GM12878 (cell line): ENCODE results near the gene FGF14. TPM values are rescaled to one million over a fixed set of nuclear protein-coding genes. Genes with fewer than 3 reads are reported as not detected.

Experiments
- ATAC-seq: fragments of 200-7000 bp; cut with Tn5 transposase; 3 replicates; pipeline ENCODE4 v1.9.1; 2020; ENCODE audit warnings: mild to moderate bottlenecking, moderate library complexity
- BruUV-seq: library from RNA; stranded (reverse); fragments of 400-500 nt; replicated peaks from 2 replicates; lab custom pipeline; 2021; lab: Mats Ljungman, UMichigan
- CTCF ChIA-PET: fragments of 300-600 bp; sonication (Branson Sonifier 250); formaldehyde crosslinking; extraction: SDS; loops from one replicate; lab custom pipeline; 2021; ENCODE audit warnings: inconsistent platforms; lab: Yijun Ruan, JAX
- POLR2A ChIA-PET: fragments of 350-600 bp; formaldehyde crosslinking; extraction: SDS; loops from one replicate; lab custom pipeline; 2021; ENCODE audit warnings: inconsistent platforms; lab: Charles Lee
- RAD21 ChIA-PET: fragments of 300-600 bp; sonication (Branson Sonifier 250); formaldehyde crosslinking; loops from one replicate; lab custom pipeline; 2023; ENCODE audit warnings: antibody characterized with exemption; ENCODE audit not compliant: unreplicated experiment; lab: Charles Lee
- SMC1A ChIA-PET: fragments of 300-600 bp; sonication (Branson Sonifier 250); formaldehyde crosslinking; loops from one replicate; lab custom pipeline; 2023; ENCODE audit not compliant: unreplicated experiment, uncharacterized antibody; lab: Charles Lee
- DNase-seq: peaks from one replicate; pipeline ENCODE4 v3.0.0-alpha.2; 2011; ENCODE audit warnings: low read depth, low spot score
- FAIRE-seq: peaks from 3 replicates; lab custom pipeline; 2011; peaks lifted over from hg19 to GRCh38; lab: Jason Lieb, UNC
- H2AFZ ChIP-seq: 2 replicates; pipeline ENCODE4 v1.6.0; 2011; ENCODE audit warnings: low read depth, low read length, control low read depth; ENCODE audit not compliant: control insufficient read depth
- H3K27ac ChIP-seq: 2 replicates; pipeline ENCODE4 v1.5.1; 2011; ENCODE audit warnings: control low read depth; ENCODE audit not compliant: control insufficient read depth, insufficient read depth
- H3K27me3 ChIP-seq, 2 experiments: replicated peaks in 1 of 2; 2 replicates each; pipeline versions ENCODE4 v1.6.0 to v1.6.1; 2011; ENCODE audit warnings: low read length in 1 of 2; ENCODE audit not compliant: control insufficient read depth in 2 of 2, insufficient read depth in 2 of 2
- H3K36me3 ChIP-seq, 2 experiments: 2 replicates each; pipeline ENCODE4 v1.5.1; 2011; ENCODE audit warnings: low read length in 1 of 2; ENCODE audit not compliant: control insufficient read depth in 2 of 2, insufficient read depth in 2 of 2
- H3K4me1 ChIP-seq: 2 replicates; pipeline ENCODE4 v1.6.1; 2011; ENCODE audit warnings: mild to moderate bottlenecking, low read length, moderate library complexity, mixed read lengths; ENCODE audit not compliant: control insufficient read depth, insufficient read depth
- H3K4me2 ChIP-seq: 2 replicates; pipeline ENCODE4 v1.6.0; 2011; ENCODE audit warnings: control low read depth; ENCODE audit not compliant: control insufficient read depth, insufficient read depth
- H3K4me3 ChIP-seq: fragments of 200-600 bp; sonication (generic); 2 replicates; pipeline ENCODE4 v1.5.1; 2016
- H3K79me2 ChIP-seq: 2 replicates; pipeline ENCODE4 v1.6.0; 2011; ENCODE audit warnings: low read length; ENCODE audit not compliant: control insufficient read depth, insufficient read depth
- H3K9ac ChIP-seq: 2 replicates; pipeline ENCODE4 v1.8.0; 2011; ENCODE audit warnings: low read length, control low read depth, mixed read lengths; ENCODE audit not compliant: control insufficient read depth, insufficient read depth
- H3K9me3 ChIP-seq: replicated peaks from 3 replicates; pipeline ENCODE4 v1.5.1; 2011; ENCODE audit warnings: mild to moderate bottlenecking, low read length; ENCODE audit not compliant: control insufficient read depth, insufficient read depth
- H4K20me1 ChIP-seq: 2 replicates; pipeline ENCODE4 v1.6.0; 2011; ENCODE audit not compliant: control insufficient read depth, insufficient read depth
- RUNX3 ChIP-seq: IDR thresholded peaks from 2 replicates; pipeline ENCODE4 v1.6.1; 2012; ENCODE audit warnings: low read length, inconsistent platforms
- SIN3A ChIP-seq: IDR thresholded peaks from 2 replicates; pipeline ENCODE4 v1.6.1; 2012; ENCODE audit warnings: low read depth, low read length, improper control_type of control experiment
- SMAD5 ChIP-seq: IDR thresholded peaks from 2 replicates; pipeline ENCODE4 v1.6.1; 2016; ENCODE audit warnings: antibody characterized with exemption, low read depth
- SMC3 ChIP-seq: IDR thresholded peaks from 2 replicates; pipeline ENCODE4 v1.6.1; 2011; ENCODE audit warnings: low read length, improper control_type of control experiment, borderline replicate concordance
- STAT3 ChIP-seq: IDR thresholded peaks from 2 replicates; pipeline ENCODE4 v1.6.1; 2011; ENCODE audit warnings: low read depth, low read length, improper control_type of control experiment
- TBL1XR1 ChIP-seq: IDR thresholded peaks from 2 replicates; pipeline ENCODE4 v1.6.1; 2012; ENCODE audit warnings: low read depth, low read length, improper control_type of control experiment
- ZNF384 ChIP-seq: IDR thresholded peaks from 2 replicates; pipeline ENCODE4 v1.6.1; 2012; ENCODE audit warnings: low read depth, mild to moderate bottlenecking, low read length, improper control_type of control experiment, borderline replicate concordance
- ZZZ3 ChIP-seq: IDR thresholded peaks from 2 replicates; pipeline ENCODE4 v1.6.1; 2011; ENCODE audit warnings: low read depth; ENCODE audit not compliant: control insufficient read depth, insufficient read length
- WGBS: methylation state at CpG from one replicate; pipeline ENCODE4 v1.1.6; 2016; ENCODE audit warnings: low lambda C conversion rate; ENCODE audit not compliant: insufficient replicate concordance, insufficient coverage; ENCODE audit errors: missing lambda C conversion rate; 5-methylcytosine and 5-hydroxymethylcytosine counted together
- in situ Hi-C: fragments of 300-500 bp; cut with MboI; formaldehyde crosslinking; loops from 9 replicates; pipeline ENCODE4 v1.14.3; 2018; ENCODE audit warnings: mixed read lengths
- intact Hi-C: fragments of 100-400 bp; cut with micrococcal nuclease; formaldehyde crosslinking; loops from one replicate; pipeline ENCODE4 v1.14.2; 2022; ENCODE audit not compliant: unreplicated experiment
- polyA plus RNA-seq, 11 experiments: library from polyadenylated mRNA; depleted of rRNA in 4 of 11; unstranded in 6 of 11; stranded (reverse) in 5 of 11; fragments of >200 nt; fragmentation: Nextera tagmentation in 4 of 11; fragmentation: Illumina TruSeq in 1 of 11; extraction: Ambion mirVana in 4 of 11; extraction: Trizol in 1 of 11; gene quantifications; 1 replicate in 1 of 11; 2 replicates in 10 of 11; pipeline versions ENCODE4 v1.2.1 to v1.2.3, GENCODE V29; 2011 to 2016; ENCODE audit warnings: inconsistent platforms in 2 of 11, missing spikeins in 2 of 11, low read depth in 1 of 11
- total RNA-seq, 4 experiments: library from RNA; depleted of rRNA in 3 of 4; stranded (reverse); fragments of >200 nt in 3 of 4; fragmentation: Illumina TruSeq in 1 of 4; extraction: Trizol in 1 of 4; gene quantifications; 2 replicates each; pipeline versions ENCODE4 v1.2.1 to v1.2.3, GENCODE V29; 2013 to 2021
- TF ChIP-seq, protein P1 (sequence below): IDR thresholded peaks from 2 replicates; pipeline ENCODE4 v1.6.1; 2012; ENCODE audit warnings: low read depth, low read length, improper control_type of control experiment
- TF ChIP-seq, protein P2 (sequence below): fragments of 450-650 bp; IDR thresholded peaks from 2 replicates; pipeline ENCODE4 v1.6.1; 2017; ENCODE audit warnings: mild to moderate bottlenecking, low read depth, inconsistent platforms; ENCODE audit not compliant: poor library complexity, severe bottlenecking

The FGF14 gene
- total and polyA plus RNA-seq, 10 of the 15 experiments (the other 5 are each of a cell fraction or from before 2014, with no cell fraction given), result under 0.01 to 0.44 (median 0.04) TPM

DNA sequence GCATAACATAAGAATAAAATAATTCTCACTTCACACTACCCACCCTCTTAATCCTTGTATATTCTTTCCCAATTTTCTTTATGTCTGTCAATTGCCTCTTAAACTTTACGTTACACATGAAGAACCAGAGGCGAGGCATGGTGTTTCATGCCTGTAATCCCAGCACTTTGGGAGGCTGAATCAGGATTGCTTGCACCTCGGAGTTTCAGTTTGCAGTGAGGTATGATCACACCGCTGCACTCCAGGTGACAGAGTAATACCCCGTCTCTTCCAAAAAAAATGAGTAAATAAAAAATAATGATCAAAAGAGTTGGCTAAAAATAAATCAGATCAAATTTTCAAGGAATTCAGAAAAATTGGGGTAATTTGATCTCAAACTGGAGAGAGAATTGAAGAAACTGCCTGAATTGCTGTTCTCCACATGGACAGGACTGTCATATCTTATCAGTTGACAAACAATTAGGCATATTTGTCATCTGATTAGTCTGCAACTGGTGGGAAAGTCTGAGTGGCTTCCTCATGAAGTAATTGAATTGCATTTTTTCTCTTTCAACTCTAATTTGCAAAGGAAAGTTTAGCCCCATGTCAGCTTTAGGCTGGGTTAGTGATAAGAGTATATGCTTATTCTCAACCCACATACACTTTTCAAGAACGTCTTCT, 646.5 kb downstream of the FGF14 start:
- in situ Hi-C loops, result loop anchor here (5.0 to 10.0 kb wide), 2 partner anchors 238 to 611 kb away; no protein-coding TSS in a partner anchor
- TF ChIP-seq, protein P1, sequence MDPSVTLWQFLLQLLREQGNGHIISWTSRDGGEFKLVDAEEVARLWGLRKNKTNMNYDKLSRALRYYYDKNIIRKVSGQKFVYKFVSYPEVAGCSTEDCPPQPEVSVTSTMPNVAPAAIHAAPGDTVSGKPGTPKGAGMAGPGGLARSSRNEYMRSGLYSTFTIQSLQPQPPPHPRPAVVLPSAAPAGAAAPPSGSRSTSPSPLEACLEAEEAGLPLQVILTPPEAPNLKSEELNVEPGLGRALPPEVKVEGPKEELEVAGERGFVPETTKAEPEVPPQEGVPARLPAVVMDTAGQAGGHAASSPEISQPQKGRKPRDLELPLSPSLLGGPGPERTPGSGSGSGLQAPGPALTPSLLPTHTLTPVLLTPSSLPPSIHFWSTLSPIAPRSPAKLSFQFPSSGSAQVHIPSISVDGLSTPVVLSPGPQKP, result no peak
- TF ChIP-seq, protein P2, sequence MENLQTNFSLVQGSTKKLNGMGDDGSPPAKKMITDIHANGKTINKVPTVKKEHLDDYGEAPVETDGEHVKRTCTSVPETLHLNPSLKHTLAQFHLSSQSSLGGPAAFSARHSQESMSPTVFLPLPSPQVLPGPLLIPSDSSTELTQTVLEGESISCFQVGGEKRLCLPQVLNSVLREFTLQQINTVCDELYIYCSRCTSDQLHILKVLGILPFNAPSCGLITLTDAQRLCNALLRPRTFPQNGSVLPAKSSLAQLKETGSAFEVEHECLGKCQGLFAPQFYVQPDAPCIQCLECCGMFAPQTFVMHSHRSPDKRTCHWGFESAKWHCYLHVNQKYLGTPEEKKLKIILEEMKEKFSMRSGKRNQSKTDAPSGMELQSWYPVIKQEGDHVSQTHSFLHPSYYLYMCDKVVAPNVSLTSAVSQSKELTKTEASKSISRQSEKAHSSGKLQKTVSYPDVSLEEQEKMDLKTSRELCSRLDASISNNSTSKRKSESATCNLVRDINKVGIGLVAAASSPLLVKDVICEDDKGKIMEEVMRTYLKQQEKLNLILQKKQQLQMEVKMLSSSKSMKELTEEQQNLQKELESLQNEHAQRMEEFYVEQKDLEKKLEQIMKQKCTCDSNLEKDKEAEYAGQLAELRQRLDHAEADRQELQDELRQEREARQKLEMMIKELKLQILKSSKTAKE, result no peak
- TF ChIP-seq SMC3, result no peak
- no peak for TF ChIP-seq ZNF384
- TF ChIP-seq ZZZ3, result no peak
- TF ChIP-seq TBL1XR1, result no peak
- TF ChIP-seq SIN3A, result no peak
- no peak for TF ChIP-seq SMAD5
- no peak for TF ChIP-seq RUNX3
- no peak for TF ChIP-seq STAT3
- H3K36me3 ChIP-seq, result no peaks in the 10 kb centered on the region
- no peaks in the 10 kb centered on the region for H4K20me1 ChIP-seq
- no peaks in the 10 kb centered on the region; a peak in 1 of 4 replicates for H3K27me3 ChIP-seq
- no peak overlapping the region for H3K4me2 ChIP-seq
- POLR2A ChIA-PET, result no interaction called here
- DNase-seq, result no peak
- SMC1A ChIA-PET, result interaction anchor here (0.9 to 6.9 kb wide), 8 partner anchors 9 to 610 kb away, joined by 3 to 86 read pairs (median 4); no protein-coding TSS in a partner anchor
- RAD21 ChIA-PET, result interaction anchor here (0.8 to 3.8 kb wide), 3 partner anchors 175 to 610 kb away, joined by 3 to 55 read pairs (median 4); no protein-coding TSS in a partner anchor
- H3K9me3 ChIP-seq, result no peaks in the 10 kb centered on the region
- H3K79me2 ChIP-seq, result no peaks in the 10 kb centered on the region
- no peak overlapping the region for H3K27ac ChIP-seq
- BruUV-seq, result no TSS peak
- H3K9ac ChIP-seq, result no peak overlapping the region
- H2AFZ ChIP-seq, result no peak overlapping the region
- H3K4me1 ChIP-seq, result no peaks in the 10 kb centered on the region
- 30% methylated on average over 6 of the region's 6 CpGs for WGBS
- FAIRE-seq, result no peak
- H3K4me3 ChIP-seq, result no peak overlapping the region
- no peak for ATAC-seq
- CTCF ChIA-PET, result interaction anchor here (1.2 to 4.8 kb wide), 4 partner anchors 9 to 240 kb away, joined by 3 to 117 read pairs (median 9); no protein-coding TSS in a partner anchor
- intact Hi-C loops, result loop anchor here (10.0 kb wide), 1 partner anchor 501 kb away; no protein-coding TSS in a partner anchor
